Gastrocnemius medialis (tissue), 4 donors: ENCODE data around the gene DPYSL4. TPM values are rescaled to one million over a fixed set of nuclear protein-coding genes. Genes with fewer than 3 reads are reported as not detected.

ENCODE experiments used
- ATAC-seq, 2 donors: fragments of 150-250 bp; one replicate each; pipeline ENCODE4 v1.9.1; 2016
- DNase-seq, 2 donors: peaks; one replicate each; pipeline ENCODE4 v3.0.0-alpha.2; 2019
- H3K27ac ChIP-seq, 4 donors: fragments of 200-600 bp; sonication (generic); 1 replicate in 1 of 4; 2 replicates in 3 of 4; pipeline ENCODE4 v1.5.1; 2016 to 2018; ENCODE audit warnings: mild to moderate bottlenecking in 2 of 4, moderate library complexity in 1 of 4
- H3K27me3 ChIP-seq, 3 donors: fragments of 200-600 bp; sonication (generic) in 2 of 3; 1 replicate in 1 of 3; 2 replicates in 2 of 3; pipeline versions ENCODE4 v1.5.1 to v1.6.0; 2016 to 2019; ENCODE audit warnings: mild to moderate bottlenecking in 1 of 3, moderate library complexity in 1 of 3
- H3K36me3 ChIP-seq, 2 donors: fragments of 200-600 bp; sonication (generic) in 1 of 2; one replicate each; pipeline ENCODE4 v1.5.1; 2017 to 2018
- H3K4me1 ChIP-seq, 2 donors: fragments of 200-600 bp; sonication (generic) in 1 of 2; one replicate each; pipeline ENCODE4 v1.5.1; 2016 to 2017; ENCODE audit warnings: mild to moderate bottlenecking in 2 of 2
- H3K4me3 ChIP-seq, 4 donors: fragments of 200-600 bp; sonication (generic) in 3 of 4; 1 replicate in 1 of 4; 2 replicates in 3 of 4; pipeline ENCODE4 v1.5.1; 2016 to 2019; ENCODE audit warnings: mild to moderate bottlenecking in 2 of 4
- H3K9me3 ChIP-seq, 3 donors: fragments of 200-600 bp; sonication (generic) in 2 of 3; 1 replicate in 1 of 3; 2 replicates in 2 of 3; pipeline ENCODE4 v1.5.1; 2016 to 2019
- POLR2A ChIP-seq, 2 donors: fragments of 450-650 bp; IDR thresholded peaks; one replicate each; pipeline ENCODE4 v1.6.1; 2017; ENCODE audit warnings: antibody characterized with exemption in 2 of 2, mild to moderate bottlenecking in 2 of 2, moderate library complexity in 2 of 2
- in situ Hi-C, 4 donors: fragments of 200-750 bp; cut with MboI; loops; one replicate each; pipeline versions ENCODE4 v1.15.0 to v1.8.0; 2017; ENCODE audit warnings: low sequenced_read_pairs in 4 of 4
- intact Hi-C: fragments of 100-400 bp; cut with DNase I; formaldehyde crosslinking; loops from one replicate; pipeline ENCODE4 v1.15.1; 2023; ENCODE audit warnings: low total_unique reads
- total RNA-seq, 4 donors: library from RNA; depleted of rRNA; stranded (reverse); fragments of >200 nt; gene quantifications; one replicate each; pipeline versions ENCODE4 v1.1.0 to v1.2.3, GENCODE V29; 2016
- TF ChIP-seq, protein P1 (sequence below), 5 experiments: fragments of 450-650 bp in 3 of 5; fragments of 200-600 bp in 2 of 5; sonication (generic) in 2 of 5; IDR thresholded peaks in 4 of 5; conservative IDR thresholded peaks in 1 of 5; 1 replicate in 4 of 5; 2 replicates in 1 of 5; pipeline ENCODE4 v1.5.1; 2016 to 2019; ENCODE audit warnings: antibody characterized with exemption in 5 of 5, mild to moderate bottlenecking in 3 of 5, moderate library complexity in 3 of 5

Gene DPYSL4
- total RNA-seq, 4 donors from 2014 or later: 0.29 to 1.3 (median 0.46) TPM

DNA sequence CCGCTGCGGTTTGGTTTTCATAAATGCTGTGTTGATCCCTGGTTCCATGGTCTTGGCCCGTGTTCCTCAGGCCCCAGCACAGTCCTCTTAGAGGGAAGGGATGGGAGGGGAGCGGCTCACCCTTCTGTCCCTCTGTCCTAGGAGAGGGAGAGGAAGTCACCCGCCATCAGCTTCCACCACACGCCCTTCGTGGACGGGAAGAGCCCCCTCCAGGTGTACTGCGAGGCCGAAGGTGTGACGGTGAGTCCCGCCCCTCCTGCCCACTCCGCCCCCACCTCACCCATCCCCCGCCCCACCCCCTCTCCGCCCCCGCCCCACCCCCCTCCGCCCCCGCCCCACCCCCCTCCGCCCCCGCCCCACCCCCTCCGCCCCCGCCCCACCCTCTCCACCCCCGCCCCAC, 37.5 kb upstream of the DPYSL4 start:
- intact Hi-C loops: no loop called here
- no peak for DNase-seq
- in situ Hi-C loops: loop anchor here in 2 of 4 donors (10.0 kb wide), 1 partner anchor 264 kb away; no protein-coding TSS in a partner anchor

DNA sequence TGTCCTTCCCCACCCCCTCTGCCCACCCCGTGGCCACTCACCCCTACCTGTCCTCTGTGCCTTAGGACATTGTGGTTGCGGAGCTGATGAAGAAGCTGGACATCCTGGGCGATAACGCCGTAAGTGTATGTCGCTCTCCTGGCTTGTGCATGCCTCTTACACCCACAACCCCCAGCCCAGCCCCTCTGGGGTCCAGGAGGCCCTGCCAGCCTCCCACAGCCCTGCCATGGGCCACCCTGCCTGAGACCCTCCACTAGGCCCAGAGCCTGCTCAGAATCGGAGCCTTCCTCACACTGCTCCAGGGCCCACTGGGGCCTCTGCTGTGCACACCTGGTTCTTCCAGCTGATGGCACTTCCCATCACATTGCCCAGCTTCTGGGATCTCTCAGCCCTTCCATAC, 36.8 kb upstream of the DPYSL4 start:
- in situ Hi-C loops (loop anchor here in 2 of 4 donors (10.0 kb wide), 1 partner anchor 265 kb away; no protein-coding TSS in a partner anchor), intact Hi-C loops (no loop called here)
- TF ChIP-seq, protein P1, sequence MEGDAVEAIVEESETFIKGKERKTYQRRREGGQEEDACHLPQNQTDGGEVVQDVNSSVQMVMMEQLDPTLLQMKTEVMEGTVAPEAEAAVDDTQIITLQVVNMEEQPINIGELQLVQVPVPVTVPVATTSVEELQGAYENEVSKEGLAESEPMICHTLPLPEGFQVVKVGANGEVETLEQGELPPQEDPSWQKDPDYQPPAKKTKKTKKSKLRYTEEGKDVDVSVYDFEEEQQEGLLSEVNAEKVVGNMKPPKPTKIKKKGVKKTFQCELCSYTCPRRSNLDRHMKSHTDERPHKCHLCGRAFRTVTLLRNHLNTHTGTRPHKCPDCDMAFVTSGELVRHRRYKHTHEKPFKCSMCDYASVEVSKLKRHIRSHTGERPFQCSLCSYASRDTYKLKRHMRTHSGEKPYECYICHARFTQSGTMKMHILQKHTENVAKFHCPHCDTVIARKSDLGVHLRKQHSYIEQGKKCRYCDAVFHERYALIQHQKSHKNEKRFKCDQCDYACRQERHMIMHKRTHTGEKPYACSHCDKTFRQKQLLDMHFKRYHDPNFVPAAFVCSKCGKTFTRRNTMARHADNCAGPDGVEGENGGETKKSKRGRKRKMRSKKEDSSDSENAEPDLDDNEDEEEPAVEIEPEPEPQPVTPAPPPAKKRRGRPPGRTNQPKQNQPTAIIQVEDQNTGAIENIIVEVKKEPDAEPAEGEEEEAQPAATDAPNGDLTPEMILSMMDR (IDR thresholded peaks at IDR 0.05 in 4 of 5, conservative IDR thresholded peaks at IDR 0.05 in 1 of 5): no peak
- TF ChIP-seq POLR2A (IDR thresholded peaks at IDR 0.05): no peak
- no peak for ATAC-seq
- Histone ChIP-seq H3K4me3 (no peak overlapping the region), H3K9me3 (no peaks in the 10 kb centered on the region), H3K27me3 (no peaks in the 10 kb centered on the region), H3K4me1 (no peaks in the 10 kb centered on the region), H3K27ac (no peak overlapping the region), H3K36me3 (no peaks in the 10 kb centered on the region)
- no peak for DNase-seq

More for the DNA sequence above, 37.5 kb upstream of the DPYSL4 start:
- H3K27me3 ChIP-seq: no peaks in the 10 kb centered on the region
- no peaks in the 10 kb centered on the region for H3K36me3 ChIP-seq
- no peak overlapping the region for H3K4me3 ChIP-seq
- no peak for ATAC-seq
- TF ChIP-seq, protein P1 (IDR thresholded peaks at IDR 0.05 in 4 of 5, conservative IDR thresholded peaks at IDR 0.05 in 1 of 5): no peak
- TF ChIP-seq POLR2A (IDR thresholded peaks at IDR 0.05): no peak
- H3K4me1 ChIP-seq: no peaks in the 10 kb centered on the region
- H3K9me3 ChIP-seq: no peaks in the 10 kb centered on the region
- no peak overlapping the region for H3K27ac ChIP-seq

DNA sequence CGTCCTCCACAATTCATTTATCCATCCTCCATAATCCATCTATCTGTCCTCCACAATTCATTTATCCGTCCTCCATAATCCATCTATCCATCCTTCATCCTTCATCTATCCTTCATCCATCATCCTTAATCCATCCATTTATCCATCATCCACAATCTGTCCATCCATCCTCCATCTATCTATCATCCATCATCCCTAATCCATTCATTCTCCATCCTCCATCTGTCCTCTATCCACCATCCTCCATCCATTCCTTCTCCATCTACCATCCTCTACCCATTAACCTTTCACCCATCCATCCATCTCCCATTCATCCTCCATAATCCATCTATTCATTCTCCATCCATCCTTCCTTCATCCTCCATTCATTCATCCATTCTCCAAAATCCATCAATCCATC, 36.0 kb upstream of the DPYSL4 start:
- Histone ChIP-seq H3K27me3 (no peaks in the 10 kb centered on the region), H3K4me3 (no peak overlapping the region), H3K4me1 (no peaks in the 10 kb centered on the region), H3K9me3 (no peaks in the 10 kb centered on the region), H3K36me3 (no peaks in the 10 kb centered on the region), H3K27ac (no peak overlapping the region)
- ATAC-seq: no peak
- DNase-seq: no peak
- no peak for TF ChIP-seq POLR2A (IDR thresholded peaks at IDR 0.05)
- TF ChIP-seq, protein P1 (IDR thresholded peaks at IDR 0.05 in 4 of 5, conservative IDR thresholded peaks at IDR 0.05 in 1 of 5): no peak
- intact Hi-C loops: no loop called here
- in situ Hi-C loops: no loop called here

DNA sequence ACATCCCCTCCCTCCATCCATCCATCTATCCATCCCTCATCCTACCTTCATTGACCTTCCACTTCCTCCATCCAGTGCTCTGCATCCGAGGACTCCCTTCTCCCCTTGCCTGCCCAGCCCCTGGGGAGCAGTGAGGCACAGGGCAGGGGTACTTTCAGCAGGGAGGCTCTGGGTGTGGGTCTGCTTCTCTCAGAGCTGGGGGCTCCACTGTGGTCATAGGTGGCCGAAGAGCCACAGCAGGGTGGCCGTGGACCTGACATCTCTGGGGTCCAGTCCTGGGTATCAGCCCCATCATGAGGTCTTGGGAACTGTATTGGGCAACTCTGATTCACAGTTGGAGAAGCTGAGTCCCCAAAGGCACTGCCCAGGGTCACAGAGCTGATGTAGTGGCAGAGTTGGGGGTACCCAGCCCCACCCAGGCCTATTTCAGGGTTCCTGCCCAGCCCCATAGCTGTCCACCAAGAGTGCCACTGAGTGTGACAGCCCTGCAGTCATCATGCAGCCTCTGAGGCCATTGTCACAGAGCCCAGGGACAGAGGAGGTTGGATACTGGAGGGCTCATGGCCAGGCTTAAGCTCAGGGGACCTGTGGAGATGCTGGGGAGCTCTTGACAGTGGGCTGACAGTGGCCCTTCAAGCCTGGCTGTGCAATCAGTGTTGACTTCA, 35.3 kb upstream of the DPYSL4 start:
- intact Hi-C loops: no loop called here
- no peak overlapping the region for H3K4me3 ChIP-seq
- TF ChIP-seq POLR2A (IDR thresholded peaks at IDR 0.05): no peak
- TF ChIP-seq, protein P1 (IDR thresholded peaks at IDR 0.05 in 4 of 5, conservative IDR thresholded peaks at IDR 0.05 in 1 of 5): no peak
- H3K27ac ChIP-seq: no peak overlapping the region
- no peaks in the 10 kb centered on the region for H3K36me3 ChIP-seq
- DNase-seq: no peak
- in situ Hi-C loops: no loop called here
- no peaks in the 10 kb centered on the region for H3K9me3 ChIP-seq
- no peaks in the 10 kb centered on the region for H3K27me3 ChIP-seq
- H3K4me1 ChIP-seq: no peaks in the 10 kb centered on the region
- no peak for ATAC-seq
